Middle frontal gyrus (tissue), 1 donor: ENCODE results near the gene EXT2.

Source experiments
- DNase-seq: peaks from one replicate; pipeline ENCODE4 v3.0.0-alpha.2; 2015; ENCODE audit warnings: low spot score; ENCODE audit errors: extremely low spot score

Gene EXT2

DNA sequence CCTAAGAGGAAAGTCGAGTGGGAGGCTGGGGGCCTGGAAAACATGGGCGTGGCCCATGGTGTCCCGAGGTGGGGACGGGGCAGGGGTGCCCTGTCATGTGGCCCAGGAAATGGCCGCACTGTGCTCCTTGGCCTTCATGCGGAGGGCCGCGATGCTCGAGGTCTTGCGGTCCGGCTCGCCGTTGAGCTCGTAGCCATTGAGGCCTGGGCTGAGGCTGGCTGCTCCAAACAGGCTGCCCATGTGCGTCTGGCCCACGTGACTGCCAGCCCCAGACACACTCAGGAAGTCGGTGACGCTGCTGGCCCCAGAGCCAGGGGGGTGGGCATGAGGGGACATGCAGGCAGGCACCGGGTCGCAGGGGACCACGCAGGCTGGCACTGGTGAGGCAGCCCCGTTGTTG, 169.3 kb downstream of the EXT2 start:
- DNase-seq: no peak

DNA sequence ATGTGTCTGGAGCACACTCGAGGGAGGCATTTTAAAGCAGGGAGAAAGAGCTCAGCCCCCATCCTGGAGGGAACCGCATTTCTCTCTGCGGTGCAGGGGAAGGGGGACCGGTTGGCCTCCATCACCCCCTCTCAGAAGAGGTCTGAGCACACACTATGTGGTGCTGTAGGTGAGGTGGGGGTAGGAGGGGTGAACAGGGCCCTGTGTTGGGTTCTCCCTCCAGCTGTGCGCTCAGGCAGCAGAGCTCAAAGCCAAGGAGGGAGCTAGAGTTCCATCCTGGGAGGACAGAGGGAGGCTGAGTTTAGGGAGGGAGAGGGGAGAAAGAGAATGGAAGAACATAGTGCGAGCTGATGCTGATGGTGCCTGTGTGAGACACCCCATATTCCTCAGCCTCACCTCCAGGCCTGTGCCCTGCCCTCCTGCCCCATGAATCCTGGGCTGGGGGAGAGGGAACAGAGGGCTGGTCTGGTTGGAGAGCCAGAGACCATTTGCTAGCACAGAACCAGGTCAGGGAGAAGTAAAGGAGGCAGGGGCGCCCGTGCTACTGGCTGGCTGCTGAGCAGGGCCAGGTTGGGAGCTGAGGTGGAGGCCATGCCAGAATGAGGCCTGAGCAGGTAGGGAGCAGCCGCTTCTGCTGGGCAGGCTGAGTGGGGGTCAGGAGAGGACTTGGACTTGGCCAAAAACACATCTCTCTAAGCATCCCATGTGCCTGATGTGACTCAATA, 170.7 kb downstream of the EXT2 start:
- DNase-seq: no peak

GRCh38 chr11:44267006-44267749, 171.7 kb downstream of the EXT2 start:
- no peak for DNase-seq

DNA sequence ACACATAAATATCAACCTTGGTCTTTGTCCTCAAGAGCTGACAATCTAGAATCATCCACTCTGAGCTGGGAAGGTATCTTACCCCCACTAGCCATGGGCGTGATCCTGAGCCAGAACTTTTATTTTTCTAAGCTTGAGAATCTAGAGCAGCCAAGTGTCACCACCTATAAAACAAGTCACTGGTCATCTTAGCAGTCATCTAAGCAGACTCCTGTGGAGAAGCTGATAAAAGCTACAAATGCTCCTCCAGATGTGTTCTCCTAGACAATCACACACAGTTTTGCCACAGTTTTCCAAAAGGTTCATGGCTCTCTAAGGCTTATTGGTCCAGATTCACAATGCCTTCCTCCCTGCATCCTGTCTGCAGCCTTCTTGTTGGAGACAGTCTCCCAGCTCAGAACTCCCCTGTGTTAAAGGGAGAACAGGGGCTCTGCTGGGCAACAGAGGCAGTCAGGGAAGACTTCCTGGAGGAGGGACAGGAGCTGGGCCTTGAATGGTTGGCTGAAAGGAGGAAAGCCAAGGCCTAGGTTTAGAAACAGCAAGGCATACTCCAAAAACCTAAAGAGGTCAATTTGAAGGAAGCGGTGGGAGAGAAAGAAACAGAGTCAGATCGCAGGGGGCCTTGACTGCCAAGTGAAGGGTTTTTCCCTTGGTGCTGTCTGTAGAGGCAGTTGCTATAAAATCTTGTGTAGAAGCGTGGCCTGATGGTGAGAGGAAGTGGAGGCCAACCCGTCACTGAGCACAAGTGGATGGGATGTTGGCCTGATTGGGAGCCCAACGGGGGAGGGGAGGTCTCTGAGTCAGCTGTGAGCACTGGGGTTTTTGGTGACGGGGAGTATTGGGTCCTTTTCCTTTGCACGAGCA, 172.5 kb downstream of the EXT2 start:
- DNase-seq: no peak

DNA sequence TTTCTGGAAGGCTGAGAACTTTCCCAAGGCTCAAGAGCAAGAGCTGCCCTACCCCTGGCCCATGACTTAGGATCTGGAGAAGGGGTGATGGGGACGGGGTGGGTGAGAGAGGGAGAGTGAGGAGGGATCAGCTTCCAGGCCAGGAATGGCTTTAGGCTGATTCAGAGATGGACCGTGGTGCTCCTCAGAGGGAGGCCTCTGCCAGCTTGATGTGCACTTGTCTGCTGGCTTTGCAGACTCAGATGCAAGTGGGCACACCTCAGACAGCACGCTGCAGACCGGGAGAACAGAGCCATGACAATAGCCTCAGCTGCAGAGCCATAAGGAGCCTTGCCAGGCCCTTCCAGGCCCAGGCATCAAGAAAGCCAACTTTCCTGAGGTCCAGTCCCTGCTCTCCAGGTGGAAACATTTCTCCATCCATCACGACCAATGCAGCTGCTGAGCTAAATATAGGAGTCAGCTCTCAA, 173.2 kb downstream of the EXT2 start:
- no peak for DNase-seq

DNA sequence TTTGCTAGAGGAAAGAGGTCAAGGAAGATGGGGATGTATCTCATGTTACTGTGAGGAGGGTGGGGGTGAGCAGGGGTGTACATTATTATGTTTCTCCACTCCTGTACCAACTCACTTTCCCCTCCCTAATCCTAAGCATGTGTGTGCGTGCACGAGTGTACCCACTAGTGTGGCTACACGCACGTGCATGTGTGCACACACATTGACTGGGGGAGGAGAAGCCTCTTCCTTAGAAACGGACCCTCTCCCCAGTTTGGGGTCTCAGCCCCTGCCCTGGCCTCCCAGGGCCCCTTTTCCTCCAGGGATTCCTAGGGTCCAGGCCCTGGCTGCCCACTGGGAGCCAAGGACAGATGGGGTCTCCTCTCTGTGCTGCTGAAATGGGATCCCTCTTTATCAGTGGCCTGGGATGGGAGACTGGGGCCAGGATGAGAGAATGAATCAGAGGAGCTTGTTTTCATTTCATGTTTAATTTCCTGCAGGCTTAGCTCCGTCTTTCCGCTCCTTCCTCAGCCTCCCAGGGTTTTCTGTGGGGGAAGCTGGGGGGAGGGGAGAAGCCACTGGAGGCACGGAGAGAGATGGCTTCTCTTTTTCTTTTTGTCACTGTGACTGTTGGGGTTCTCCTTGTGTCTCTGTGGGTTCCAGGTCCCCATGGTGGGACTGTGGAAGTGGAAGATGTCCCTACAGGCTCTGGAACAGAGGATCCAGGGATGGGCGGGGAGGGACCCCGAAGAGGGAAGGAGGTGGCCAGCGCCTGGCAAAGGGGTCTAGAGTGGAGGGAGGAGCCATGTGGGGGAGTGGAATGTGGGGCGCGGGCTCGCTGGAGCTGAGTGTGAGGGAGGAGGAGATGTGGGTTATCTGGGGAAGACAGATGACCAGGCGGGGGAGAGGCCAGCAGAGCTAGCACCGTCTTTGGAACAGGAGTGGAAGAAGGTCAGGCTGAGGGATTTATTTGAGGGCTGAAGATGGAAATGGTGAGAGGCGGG, 174.2 kb downstream of the EXT2 start:
- no peak for DNase-seq

DNA sequence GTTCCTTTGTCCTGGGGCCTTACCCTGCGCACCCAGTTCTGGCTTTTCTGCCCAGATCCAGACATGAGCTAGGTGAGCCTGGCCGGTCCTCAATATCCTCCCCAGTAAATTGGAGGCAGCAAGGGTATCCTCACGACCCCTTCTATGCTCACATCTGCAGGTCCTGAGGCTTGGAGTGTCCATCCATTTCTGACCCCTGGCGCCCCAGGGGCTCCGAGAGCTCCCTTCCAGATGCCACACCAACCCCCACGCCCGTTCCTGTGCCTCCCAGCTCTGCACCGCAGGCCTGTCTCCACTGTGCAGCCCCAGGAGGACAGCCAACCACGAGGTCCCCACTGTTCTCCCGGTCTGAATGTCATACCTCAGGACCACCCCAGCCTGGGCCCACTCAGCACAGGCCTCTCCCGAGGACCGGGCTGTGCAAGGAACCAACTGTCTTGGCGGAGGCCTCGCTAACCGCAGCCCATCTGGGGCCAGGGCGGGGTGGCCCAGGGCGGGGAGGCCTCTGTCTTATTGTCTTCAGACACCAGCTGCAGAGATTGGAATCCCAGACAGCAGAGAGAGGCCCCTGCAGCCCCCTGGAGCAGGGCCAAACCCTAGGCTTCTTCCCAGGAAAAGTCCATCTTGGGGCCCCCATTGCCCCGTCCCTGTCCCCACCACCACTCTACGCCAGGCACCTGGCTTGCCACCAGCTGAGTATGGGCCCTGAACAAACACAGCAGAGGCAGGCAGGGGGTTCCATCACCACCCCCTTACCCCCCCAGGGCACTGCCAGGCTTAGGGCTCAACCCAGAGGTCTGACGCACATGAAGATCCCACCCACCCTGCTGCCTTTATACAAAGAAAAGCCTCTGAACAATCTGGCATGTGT, 175.2 kb downstream of the EXT2 start:
- DNase-seq: no peak

DNA sequence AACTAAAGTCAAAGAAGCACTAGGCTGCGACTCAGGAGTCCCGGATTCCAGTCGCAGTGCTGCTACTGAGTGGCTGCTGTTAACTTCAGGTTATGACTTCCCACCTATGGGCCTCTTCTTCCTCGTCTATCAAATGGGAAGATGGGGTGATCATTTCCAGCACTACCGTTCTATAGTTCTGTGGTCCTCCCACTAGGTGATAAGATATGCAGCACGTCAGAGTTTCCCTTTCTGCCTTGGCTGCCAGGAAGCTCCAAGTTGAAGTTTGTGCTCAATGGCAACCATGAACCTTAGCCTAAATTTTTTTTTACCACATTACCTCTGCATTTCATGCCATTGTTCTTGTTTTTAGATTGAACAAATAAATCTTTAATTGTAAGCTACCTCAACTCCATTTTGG, 175.8 kb downstream of the EXT2 start:
- DNase-seq: no peak

DNA sequence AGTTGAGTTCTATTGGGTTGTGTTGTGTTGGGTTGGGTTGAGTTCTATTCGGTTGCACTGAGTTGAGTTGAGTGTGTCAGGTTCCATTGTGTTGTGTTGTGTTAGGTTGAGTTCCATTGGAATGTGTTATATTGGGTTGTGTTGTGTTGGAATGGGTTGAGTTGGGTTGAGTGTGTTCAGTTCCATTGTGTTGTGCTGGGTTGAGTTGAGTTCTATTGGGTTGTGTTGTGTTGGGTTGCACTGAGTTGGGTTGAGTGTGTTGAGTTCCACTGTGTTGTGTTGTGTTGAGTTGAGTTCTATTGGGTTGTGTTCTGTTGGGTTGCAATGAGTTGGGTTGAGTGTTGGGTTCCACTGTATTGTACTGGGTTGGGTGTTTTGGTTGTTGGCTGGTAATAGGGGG, 178.9 kb downstream of the EXT2 start:
- DNase-seq: no peak

DNA sequence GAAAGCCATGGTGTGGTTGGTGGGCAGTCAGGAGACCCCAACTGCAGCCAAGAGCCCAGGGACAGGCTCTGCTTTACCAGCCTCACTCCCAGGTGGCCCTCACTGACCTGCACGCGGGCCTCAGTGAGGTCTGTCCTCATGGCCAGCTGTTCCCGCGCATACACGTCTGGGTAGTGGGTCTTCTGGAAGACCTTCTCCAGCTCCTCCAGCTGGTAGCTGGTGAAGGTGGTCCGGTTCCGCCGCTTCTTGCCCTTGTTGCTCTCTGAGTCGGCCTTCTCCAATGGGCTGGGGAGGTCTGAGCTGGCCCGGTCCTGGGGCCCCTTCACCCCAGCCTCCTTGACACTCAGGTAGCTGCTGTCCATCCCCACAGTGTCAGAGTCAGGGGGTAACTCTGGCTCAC, 179.8 kb downstream of the EXT2 start:
- no peak for DNase-seq

DNA sequence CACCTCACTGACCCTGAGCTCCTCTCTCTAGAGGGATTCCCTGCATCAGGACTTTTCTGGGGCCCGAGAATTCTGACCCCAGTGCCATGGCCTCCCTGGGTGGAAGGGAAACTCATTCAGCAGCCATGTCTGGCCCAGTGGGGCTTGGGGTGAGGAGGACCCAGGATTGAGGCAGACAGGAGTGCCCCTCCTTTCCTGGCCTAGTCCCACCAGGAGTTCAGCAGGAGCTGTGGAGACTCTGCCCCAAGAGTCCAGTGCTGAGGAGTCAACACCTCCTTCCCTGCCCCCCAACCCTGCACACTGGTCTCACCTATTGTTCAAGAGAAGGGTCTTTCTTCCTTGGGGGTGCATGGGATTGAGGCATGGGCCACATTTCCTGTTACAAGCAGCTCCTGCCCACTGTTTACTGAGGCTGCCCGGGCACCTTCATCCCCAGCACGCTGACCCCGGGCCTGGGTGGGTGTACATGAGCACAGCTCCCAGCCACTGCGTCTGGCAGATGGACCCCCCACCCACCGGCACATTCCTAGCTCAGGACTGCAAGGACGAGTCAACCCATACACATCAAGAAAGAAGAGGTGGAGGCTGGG, 180.6 kb downstream of the EXT2 start:
- no peak for DNase-seq

DNA sequence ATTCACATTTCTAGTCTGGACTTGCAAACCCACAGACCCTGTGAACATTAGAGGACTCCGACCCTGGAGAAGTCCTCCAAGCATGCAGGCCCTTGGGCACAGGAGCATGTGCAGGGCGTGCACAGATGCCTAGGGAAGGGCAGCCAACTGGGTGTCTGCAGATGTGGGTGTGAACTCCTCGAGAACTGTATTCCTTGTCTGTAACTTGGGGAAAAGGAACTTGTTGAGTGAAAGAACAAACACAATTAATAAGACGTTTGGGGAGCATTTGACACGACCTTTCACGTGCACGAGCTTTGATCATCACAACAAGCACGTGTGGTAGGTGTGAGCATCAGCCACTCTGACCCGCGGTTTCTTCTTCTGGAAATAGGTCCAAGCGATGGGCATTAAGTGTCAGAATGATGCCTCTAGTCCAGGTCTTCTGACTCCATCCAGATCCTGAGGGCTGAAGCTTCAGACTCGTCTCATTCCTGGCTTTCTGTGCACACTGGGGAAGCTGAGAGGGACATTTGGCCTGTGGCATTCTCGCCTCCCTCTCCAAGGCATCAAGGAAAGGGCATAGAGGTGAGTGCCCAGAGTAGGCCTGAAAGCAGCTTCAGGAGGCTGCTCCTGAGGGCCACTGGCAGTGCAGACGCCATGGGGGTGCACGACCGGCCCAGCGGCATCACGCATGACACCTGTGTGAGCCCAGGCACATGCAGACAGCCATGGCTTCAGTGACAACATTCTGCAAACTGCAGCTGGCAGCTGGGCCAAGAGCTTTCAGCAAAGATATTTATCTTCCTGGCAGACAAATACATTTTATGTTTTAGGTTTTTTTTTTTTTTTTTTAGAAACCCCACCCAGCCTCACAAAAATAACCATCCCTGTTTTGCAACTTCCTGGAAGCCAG, 182.0 kb downstream of the EXT2 start:
- DNase-seq: no peak

DNA sequence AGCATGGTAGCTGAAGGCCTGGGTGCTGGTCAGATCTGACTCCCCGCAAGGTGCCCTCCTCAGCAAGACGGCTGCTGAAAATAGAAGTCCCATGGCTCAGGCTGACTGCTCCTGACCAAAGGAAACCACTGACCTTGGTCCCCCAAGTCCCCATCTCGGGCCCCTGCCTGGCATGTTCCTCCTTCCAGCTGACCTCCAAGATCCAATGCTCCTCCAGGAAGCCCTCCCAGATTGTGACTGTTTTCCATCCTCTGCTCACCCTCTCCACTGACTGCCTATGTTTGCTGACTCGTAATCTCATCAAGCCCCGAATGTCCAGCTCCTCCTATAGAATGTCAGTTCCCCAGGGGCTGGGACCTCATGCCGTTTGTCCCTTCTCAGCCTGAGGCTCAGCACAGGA, 184.0 kb downstream of the EXT2 start:
- DNase-seq: no peak

DNA sequence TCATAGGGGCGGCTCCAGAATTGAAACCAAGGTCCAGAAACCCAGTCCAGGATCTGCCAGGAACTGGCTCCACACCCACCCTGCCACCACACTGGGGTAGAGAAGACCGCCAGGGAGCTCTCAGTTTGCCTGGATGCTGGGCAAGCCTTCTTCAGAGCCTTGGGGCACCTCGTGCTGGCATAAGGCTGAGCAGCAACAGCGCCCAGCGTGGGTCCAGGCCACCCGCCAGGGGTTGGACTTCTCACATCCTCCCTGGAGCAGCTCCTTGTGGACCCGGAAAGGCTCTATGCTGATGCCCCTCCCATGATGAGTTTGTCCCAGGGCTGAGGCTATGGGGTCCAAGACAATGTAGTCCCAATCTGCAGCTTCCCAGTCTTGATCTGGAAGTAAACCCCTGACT, 184.8 kb downstream of the EXT2 start:
- DNase-seq: no peak

- no peak for DNase-seq
These were observed 185.7 kb downstream of the EXT2 start for GRCh38 chr11:44281151-44281550.

- no peak for DNase-seq
These were observed 187.1 kb downstream of the EXT2 start for GRCh38 chr11:44282620-44283019.

DNA sequence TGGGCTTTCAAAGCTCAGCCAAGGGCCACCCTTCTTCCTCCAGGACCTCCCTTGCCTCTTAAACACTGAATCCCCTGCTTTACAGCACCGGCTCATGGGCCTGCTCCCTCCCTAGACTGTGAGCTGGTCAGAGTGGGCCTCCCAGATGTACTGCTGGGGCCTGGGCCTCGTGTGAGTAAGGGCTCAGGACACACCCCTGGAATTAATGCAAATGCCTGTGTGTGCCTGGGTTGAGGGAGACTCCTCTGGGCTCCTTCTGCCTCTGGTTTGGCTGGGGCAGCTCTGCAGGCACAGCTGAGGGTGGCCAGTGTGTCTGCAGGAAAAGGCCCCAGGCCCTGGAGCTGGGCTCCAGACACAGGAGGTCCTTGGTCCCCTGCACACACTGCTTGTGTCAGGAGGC, 190.3 kb downstream of the EXT2 start:
- DNase-seq: no peak

- DNase-seq: no peak
These were observed 190.9 kb downstream of the EXT2 start for GRCh38 chr11:44286268-44286880.
